Stomach (tissue), 9 donors: ENCODE measurements around the gene MRPS31. TPM values are rescaled to one million over a fixed set of nuclear protein-coding genes. Genes with fewer than 3 reads are reported as not detected.

Experiments used
- DNase-seq, 2 donors: peaks; one replicate each; pipeline versions ENCODE4 v3.0.0 to v3.0.0-alpha.2; 2013 to 2019
- H3K27ac ChIP-seq, 5 donors: fragments of 200-600 bp in 4 of 5; sonication (generic) in 4 of 5; one replicate each; pipeline ENCODE4 v1.5.1; 2013 to 2019; ENCODE audit warnings: mild to moderate bottlenecking in 1 of 5, moderate library complexity in 1 of 5
- H3K27me3 ChIP-seq, 3 donors: fragments of 200-600 bp; sonication (generic); one replicate each; pipeline ENCODE4 v1.5.1; 2017 to 2019; ENCODE audit warnings: mixed run types in 1 of 3
- H3K36me3 ChIP-seq, 4 donors: fragments of 200-600 bp; sonication (generic); 1 replicate in 3 of 4; 2 replicates in 1 of 4; pipeline ENCODE4 v1.5.1; 2016 to 2019
- H3K4me1 ChIP-seq, 4 donors: fragments of 200-600 bp; sonication (generic); one replicate each; pipeline ENCODE4 v1.5.1; 2016 to 2019
- H3K4me3 ChIP-seq, 4 donors: fragments of 200-600 bp; sonication (generic) in 3 of 4; one replicate each; pipeline ENCODE4 v1.5.1; 2016 to 2019; ENCODE audit warnings: mild to moderate bottlenecking in 1 of 4
- H3K9me3 ChIP-seq, 4 donors: fragments of 200-600 bp; sonication (generic); one replicate each; pipeline ENCODE4 v1.5.1; 2016 to 2019
- CTCF ChIP-seq, 7 experiments: fragments of 450-650 bp in 4 of 7; fragments of 200-600 bp in 3 of 7; sonication (generic) in 3 of 7; IDR thresholded peaks; one replicate each; pipeline ENCODE4 v1.5.1; 2016 to 2019; ENCODE audit warnings: antibody characterized with exemption in 7 of 7, control low read depth in 2 of 7, mild to moderate bottlenecking in 1 of 7
- EP300 ChIP-seq: sonication (generic); formaldehyde crosslinking; IDR thresholded peaks from one replicate; pipeline ENCODE4 v1.6.1; 2017; ENCODE audit warnings: antibody characterized with exemption
- POLR2A ChIP-seq, 4 donors: fragments of 450-650 bp; IDR thresholded peaks; one replicate each; pipeline ENCODE4 v1.6.1; 2016; ENCODE audit warnings: antibody characterized with exemption in 4 of 4, control low read depth in 2 of 4, mild to moderate bottlenecking in 1 of 4, moderate library complexity in 1 of 4
- POLR2AphosphoS5 ChIP-seq, 3 donors: sonication (generic); formaldehyde crosslinking; IDR thresholded peaks; one replicate each; pipeline ENCODE4 v1.6.1; 2016; ENCODE audit warnings: antibody characterized with exemption in 3 of 3
- WGBS, 5 donors: extraction: QIAGEN DNeasy Blood & Tissue Kit in 3 of 5; methylation state at CpG; one replicate each; pipeline versions ENCODE4 v1.1.5 to v1.1.7; 2013 to 2018; 5-methylcytosine and 5-hydroxymethylcytosine counted together
- intact Hi-C: fragments of 100-400 bp; cut with DNase I; formaldehyde crosslinking; loops from one replicate; pipeline ENCODE4 v1.15.1; 2023; ENCODE audit warnings: low total_unique reads
- polyA plus RNA-seq, 3 donors: library from polyadenylated mRNA; stranded (reverse); fragments of 200-250 nt; gene quantifications; one replicate each; pipeline ENCODE4 v1.2.3, GENCODE V29; 2013
- total RNA-seq, 5 donors: library from RNA; depleted of rRNA; stranded (reverse); fragments of >200 nt; gene quantifications; one replicate each; pipeline versions ENCODE4 v1.1.0 to v1.2.3, GENCODE V29; 2014 to 2016
- donor health status: healthy with polysubstance abuse.
- donor health status: Bipolar disorder and iron deficiency.
- donor health status: healthy.

Gene MRPS31
- total and polyA plus RNA-seq, 8 donors, result 6.2 to 43.8 (median 24.9) TPM

GRCh38 chr13:40777166-40777808 lies 6.3 kb upstream of the MRPS31 start:
- Histone ChIP-seq H3K4me1 (peaks cover 0 to 12% (median 8%) of the 10 kb centered on the region in 4 donors), H3K4me3 (peak overlapping the region in 3 of 4 donors; percentile 12 to 27 (median 15)), H3K9me3 (no peaks in the 10 kb centered on the region), H3K27ac (peak overlapping the region in 4 of 5 donors; percentile 50 to 62 (median 54)), H3K36me3 (no peaks in the 10 kb centered on the region), H3K27me3 (no peaks in the 10 kb centered on the region)
- peak in 5 of 7 experiments; percentile 30 to 75 (median 67) for TF ChIP-seq CTCF (IDR thresholded peaks at IDR 0.05)
- no peak for TF ChIP-seq POLR2A (IDR thresholded peaks at IDR 0.05)
- TF ChIP-seq EP300, result no peak
- no peak for TF ChIP-seq POLR2AphosphoS5 (IDR thresholded peaks at IDR 0.05)
- peak in 1 of 2 donors; percentile 78 for DNase-seq
- intact Hi-C loops, result no loop called here
- WGBS, 5 donors, result 9 to 19% (median 15%) methylated on average over 7 of the region's 7 CpGs

GRCh38 chr13:40776681-40777165 lies 5.7 kb upstream of the MRPS31 start:
- Histone ChIP-seq H3K27me3 (no peaks in the 10 kb centered on the region), H3K4me3 (no peak overlapping the region), H3K36me3 (no peaks in the 10 kb centered on the region), H3K4me1 (peaks cover 0 to 16% (median 8%) of the 10 kb centered on the region in 4 donors), H3K9me3 (no peaks in the 10 kb centered on the region), H3K27ac (peak overlapping the region in 4 of 5 donors; percentile 50 to 62 (median 54))
- 41 to 67% (median 47%) methylated on average over 7 of the region's 7 CpGs for WGBS, 5 donors
- intact Hi-C loops, result no loop called here
- no peak for TF ChIP-seq POLR2AphosphoS5 (IDR thresholded peaks at IDR 0.05)
- peak in 1 of 2 donors; percentile 52 for DNase-seq

GRCh38 chr13:40776232-40776631 lies 5.2 kb upstream of the MRPS31 start:
- WGBS, 5 donors, result 77 to 80% (median 77%) methylated on average over 7 of the region's 7 CpGs

GRCh38 chr13:40774672-40775071 lies 3.7 kb upstream of the MRPS31 start:
- Histone ChIP-seq H3K36me3 (no peaks in the 10 kb centered on the region), H3K27ac (no peak overlapping the region), H3K27me3 (no peaks in the 10 kb centered on the region), H3K4me1 (peaks cover 5 to 18% (median 12%) of the 10 kb centered on the region in 4 donors), H3K9me3 (no peaks in the 10 kb centered on the region), H3K4me3 (no peak overlapping the region)
- TF ChIP-seq POLR2A (IDR thresholded peaks at IDR 0.05) (no peak), POLR2AphosphoS5 (IDR thresholded peaks at IDR 0.05) (no peak), EP300 (no peak), CTCF (IDR thresholded peaks at IDR 0.05) (no peak)
- intact Hi-C loops, result no loop called here
- 63 to 69% (median 68%) methylated on average over 6 of the region's 6 CpGs for WGBS, 5 donors
- no peak for DNase-seq

More at GRCh38 chr13:40776232-40776631, 5.2 kb upstream of the MRPS31 start:
- no peaks in the 10 kb centered on the region for H3K27me3 ChIP-seq
- TF ChIP-seq EP300 (no peak), POLR2AphosphoS5 (IDR thresholded peaks at IDR 0.05) (no peak), POLR2A (IDR thresholded peaks at IDR 0.05) (no peak), CTCF (IDR thresholded peaks at IDR 0.05) (no peak)
- peaks cover 0 to 17% (median 8%) of the 10 kb centered on the region in 4 donors for H3K4me1 ChIP-seq
- no peaks in the 10 kb centered on the region for H3K36me3 ChIP-seq
- intact Hi-C loops, result no loop called here
- peak overlapping the region in 2 of 5 donors; percentile 33 to 62 for H3K27ac ChIP-seq
- no peak for DNase-seq
- no peaks in the 10 kb centered on the region for H3K9me3 ChIP-seq
- H3K4me3 ChIP-seq, result no peak overlapping the region
